GM18511 (cell line): ENCODE results near the gene MAD1L1.

Experiments
- ATAC-seq: cut with Tn5 transposase; IDR thresholded peaks from one replicate; pipeline ENCODE4 v1.9.1; 2021; ENCODE audit warnings: mild to moderate bottlenecking, moderate library complexity; ENCODE audit not compliant: unreplicated experiment

MAD1L1 gene

DNA sequence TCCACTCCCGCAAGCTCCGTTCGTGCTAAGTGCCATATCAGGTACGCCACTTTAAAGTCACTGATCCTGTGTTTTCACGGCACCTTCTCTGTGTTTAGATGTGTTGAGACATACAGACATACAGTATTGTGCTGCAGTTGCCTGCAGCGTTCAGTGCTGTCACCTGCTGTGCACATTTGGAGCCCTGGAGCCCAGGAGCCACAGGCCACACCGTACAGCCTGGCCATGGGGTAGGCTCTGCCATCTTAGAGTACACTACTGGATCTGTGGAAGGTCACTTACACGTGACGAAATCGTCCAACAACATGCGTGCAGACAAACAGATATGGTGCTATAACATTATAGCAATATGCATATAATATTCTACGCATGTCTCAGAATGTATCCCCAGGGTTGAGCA lies 451.4 kb downstream of the MAD1L1 start:
- ATAC-seq: no peak

GRCh38 chr7:1779445-1779844 lies 453.3 kb downstream of the MAD1L1 start:
- no peak for ATAC-seq

DNA sequence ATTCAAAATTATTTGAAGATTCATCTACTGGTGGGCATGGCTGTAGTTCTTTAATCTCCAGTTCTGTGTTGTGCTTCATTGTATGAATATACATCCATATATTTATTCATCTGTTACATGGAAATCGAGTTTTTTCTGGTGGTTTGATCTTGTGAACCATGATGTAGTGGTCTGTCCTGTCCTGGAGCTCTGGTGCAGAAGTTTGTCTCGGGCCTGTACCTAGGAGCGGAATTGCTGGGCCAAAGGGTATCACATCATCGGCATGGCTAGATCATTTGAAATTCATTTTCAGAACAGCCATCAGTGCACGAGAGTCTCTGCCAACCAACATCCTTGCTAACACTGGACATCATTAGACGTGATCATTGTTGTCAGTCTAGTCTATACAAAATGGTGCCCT lies 455.6 kb downstream of the MAD1L1 start:
- ATAC-seq: no peak

- no peak for ATAC-seq
Measured at GRCh38 chr7:1775389-1775788, 457.4 kb downstream of the MAD1L1 start.

- ATAC-seq: no peak
Measured at GRCh38 chr7:1770331-1770730, 462.4 kb downstream of the MAD1L1 start.

- no peak for ATAC-seq
Measured at GRCh38 chr7:1769286-1770200, 463.2 kb downstream of the MAD1L1 start.

DNA sequence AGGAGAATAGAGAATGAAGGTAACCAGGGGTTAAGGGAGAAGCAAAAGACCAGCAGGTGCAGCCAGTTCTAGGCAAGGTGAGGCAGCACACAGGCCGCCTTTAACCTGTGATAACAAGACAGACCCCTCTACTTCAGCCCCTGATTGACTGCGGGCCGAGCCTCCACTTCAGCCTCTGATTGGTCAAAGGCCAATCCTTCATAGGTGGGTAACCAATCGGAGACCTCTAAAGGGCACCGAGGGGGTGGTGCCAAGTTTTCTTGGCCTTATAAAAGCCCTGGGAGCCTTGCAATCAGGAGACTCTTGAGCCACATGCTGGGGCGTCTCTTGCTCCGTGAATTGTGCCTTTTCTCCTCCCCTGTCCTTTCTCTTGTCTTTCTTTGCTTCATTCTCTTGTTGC lies 463.9 kb downstream of the MAD1L1 start:
- no peak for ATAC-seq

DNA sequence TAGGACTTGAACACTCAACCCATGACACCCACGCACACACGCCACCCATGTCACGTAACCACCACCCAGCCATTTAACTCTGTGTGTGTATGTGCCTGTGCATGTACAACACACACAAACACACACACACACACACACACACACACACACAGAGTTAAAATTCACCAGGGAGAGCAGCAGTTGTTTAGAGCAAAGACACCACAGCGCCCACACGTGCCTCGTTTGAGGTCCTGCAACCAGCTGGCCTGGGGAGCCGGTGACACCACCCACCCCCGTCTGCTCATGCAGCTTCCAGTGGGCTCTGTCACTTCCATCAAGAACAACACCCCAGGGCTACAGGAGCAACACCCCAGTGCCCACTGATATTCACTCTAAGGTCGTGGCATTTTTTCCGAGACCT lies 465.2 kb downstream of the MAD1L1 start:
- no peak for ATAC-seq
